Stimulated activated CD4-positive, alpha-beta T cell treated with anti-CD3 and anti-CD28 coated beads, TNF-alpha, amount 100 ng/mL, for 1 hour (primary cell): ENCODE measurements around the gene NUP205.

ENCODE experiments used
- DNase-seq, 3 donors: peaks; one replicate each; pipeline ENCODE4 v3.0.0-alpha.2; 2020; ENCODE audit warnings: low read depth in 3 of 3, low spot score in 1 of 3

NUP205 gene

GRCh38 chr7:135697276-135698049 lies 139.7 kb downstream of the NUP205 start:
- DNase-seq, result no peak
